SU-DHL-6 (cell line): ENCODE results near the gene CD300A.

ENCODE experiments used
- H2AFZ ChIP-seq: fragments of 200-600 bp; sonication (generic); 2 replicates; pipeline ENCODE4 v1.6.1; 2014; ENCODE audit warnings: low read depth, mild to moderate bottlenecking, moderate library complexity, mixed read lengths, antibody characterized with exemption, low read length; ENCODE audit not compliant: severe bottlenecking
- H3F3A ChIP-seq: fragments of 200-600 bp; shearing (Covaris generic); 2 replicates; pipeline ENCODE4 v1.6.0; 2016; ENCODE audit warnings: antibody characterized with exemption, mild to moderate bottlenecking; ENCODE audit not compliant: insufficient read depth
- H3K27ac ChIP-seq: fragments of 200-600 bp; sonication (generic); 2 replicates; pipeline ENCODE4 v1.5.1; 2016; ENCODE audit warnings: low read depth, mild to moderate bottlenecking, low read length, moderate library complexity, mixed read lengths
- H3K27me3 ChIP-seq: fragments of 200-600 bp; sonication (generic), shearing (Covaris generic); 2 replicates; pipeline ENCODE4 v1.6.0; 2014; ENCODE audit warnings: mild to moderate bottlenecking, low read length
- H3K36me3 ChIP-seq: fragments of 200-600 bp; sonication (generic); 2 replicates; pipeline ENCODE4 v1.6.1; 2014; ENCODE audit warnings: mild to moderate bottlenecking, low read length, mixed read lengths
- H3K4me2 ChIP-seq: fragments of 300-600, 200-600 bp; shearing (Covaris generic), sonication (generic); 2 replicates; pipeline ENCODE4 v1.6.0; 2014; ENCODE audit warnings: low read length, low read depth, mild to moderate bottlenecking; ENCODE audit not compliant: poor library complexity, severe bottlenecking
- H3K4me3 ChIP-seq: fragments of 200-600 bp; sonication (generic); 2 replicates; pipeline ENCODE4 v1.5.1; 2014; ENCODE audit warnings: antibody characterized with exemption, low read length, mild to moderate bottlenecking, mixed read lengths; ENCODE audit not compliant: insufficient read depth, poor library complexity, severe bottlenecking
- H3K79me2 ChIP-seq: fragments of 200-600 bp; sonication (generic); 2 replicates; pipeline ENCODE4 v1.6.1; 2014; ENCODE audit warnings: mild to moderate bottlenecking, low read length, moderate library complexity; ENCODE audit not compliant: insufficient read depth
- H3K9ac ChIP-seq: fragments of 200-600 bp; sonication (generic); 2 replicates; pipeline ENCODE4 v1.7.0; 2014; ENCODE audit warnings: mild to moderate bottlenecking, low read length
- H3K9me2 ChIP-seq: fragments of 200-600 bp; sonication (generic); replicated peaks from 2 replicates; pipeline ENCODE4 v1.6.1; 2014; ENCODE audit warnings: low read length; ENCODE audit not compliant: insufficient read depth
- H3K9me3 ChIP-seq: fragments of 200-600 bp; sonication (generic); 2 replicates; pipeline ENCODE4 v1.6.1; 2014; ENCODE audit warnings: low read length, mixed read lengths; ENCODE audit not compliant: insufficient read depth
- H4K20me1 ChIP-seq: fragments of 200-600 bp; sonication (generic); 2 replicates; pipeline ENCODE4 v1.6.1; 2014; ENCODE audit warnings: low read depth, mild to moderate bottlenecking, antibody characterized with exemption, low read length, moderate library complexity, mixed read lengths
- CTCF ChIP-seq: fragments of 200-600 bp; sonication (generic); IDR thresholded peaks from one replicate; pipeline ENCODE4 v1.5.1; 2017; ENCODE audit warnings: antibody characterized with exemption, mild to moderate bottlenecking, low read length, moderate library complexity; ENCODE audit not compliant: insufficient read depth, poor library complexity, severe bottlenecking
- EZH2phosphoT487 ChIP-seq: fragments of 200-600 bp; sonication (generic), shearing (Covaris generic); conservative IDR thresholded peaks from 2 replicates; pipeline ENCODE4 v1.6.1; 2018; ENCODE audit warnings: mild to moderate bottlenecking, antibody characterized with exemption, low read length, moderate library complexity, mixed read lengths

Gene CD300A

GRCh38 chr17:74466828-74467184, 372 bp downstream of the CD300A start:
- TF ChIP-seq CTCF: no peak
- no peak for TF ChIP-seq EZH2phosphoT487
- no peaks in the 10 kb centered on the region for H4K20me1 ChIP-seq
- H3K27me3 ChIP-seq: no peaks in the 10 kb centered on the region
- no peak overlapping the region for H3K27ac ChIP-seq
- no peaks in the 10 kb centered on the region for H3K9me2 ChIP-seq
- no peak overlapping the region for H3K9ac ChIP-seq
- no peak overlapping the region for H3K4me2 ChIP-seq
- H3K9me3 ChIP-seq: no peaks in the 10 kb centered on the region
- no peak overlapping the region for H2AFZ ChIP-seq
- no peaks in the 10 kb centered on the region for H3F3A ChIP-seq
- no peaks in the 10 kb centered on the region for H3K79me2 ChIP-seq
- H3K36me3 ChIP-seq: no peaks in the 10 kb centered on the region
- H3K4me3 ChIP-seq: no peak overlapping the region

- no peaks in the 10 kb centered on the region for H3F3A ChIP-seq
- no peaks in the 10 kb centered on the region for H3K27me3 ChIP-seq
- no peak overlapping the region for H2AFZ ChIP-seq
- no peak overlapping the region for H3K27ac ChIP-seq
- H4K20me1 ChIP-seq: no peaks in the 10 kb centered on the region
- no peak for TF ChIP-seq CTCF
- TF ChIP-seq EZH2phosphoT487: no peak
- H3K4me2 ChIP-seq: no peak overlapping the region
- no peak overlapping the region for H3K4me3 ChIP-seq
- no peaks in the 10 kb centered on the region for H3K36me3 ChIP-seq
- no peaks in the 10 kb centered on the region for H3K9me2 ChIP-seq
- H3K9ac ChIP-seq: no peak overlapping the region
- H3K9me3 ChIP-seq: no peaks in the 10 kb centered on the region
- H3K79me2 ChIP-seq: no peaks in the 10 kb centered on the region
Observed at GRCh38 chr17:74467221-74467951, 952 bp downstream of the CD300A start.

GRCh38 chr17:74471341-74471740, 4.9 kb downstream of the CD300A start:
- H3F3A ChIP-seq: no peaks in the 10 kb centered on the region
- no peaks in the 10 kb centered on the region for H3K9me2 ChIP-seq
- no peaks in the 10 kb centered on the region for H4K20me1 ChIP-seq
- no peak overlapping the region for H2AFZ ChIP-seq
- H3K36me3 ChIP-seq: no peaks in the 10 kb centered on the region
- H3K4me2 ChIP-seq: no peak overlapping the region
- H3K27me3 ChIP-seq: no peaks in the 10 kb centered on the region
- no peaks in the 10 kb centered on the region for H3K79me2 ChIP-seq
- no peak overlapping the region for H3K4me3 ChIP-seq
- no peak overlapping the region for H3K9ac ChIP-seq
- H3K9me3 ChIP-seq: no peaks in the 10 kb centered on the region
- TF ChIP-seq EZH2phosphoT487: no peak
- TF ChIP-seq CTCF: no peak
- no peak overlapping the region for H3K27ac ChIP-seq
